HEK293 (cell line): ENCODE results near the gene PPP1R14C.

Experiments
- KLF1 ChIP-seq: fragments of 450-650 bp; formaldehyde crosslinking; IDR thresholded peaks from 2 replicates; pipeline ENCODE4 v1.5.1; 2016; ENCODE audit warnings: missing biosample characterization, missing genetic modification characterization
- ZBTB48 ChIP-seq: fragments of 450-650 bp; formaldehyde crosslinking; IDR thresholded peaks from 2 replicates; pipeline ENCODE4 v1.5.1; 2016; ENCODE audit warnings: missing biosample characterization, missing genetic modification characterization
- ZNF10 ChIP-seq: fragments of 450-650 bp; formaldehyde crosslinking; IDR thresholded peaks from 2 replicates; pipeline ENCODE4 v1.5.1; 2017; ENCODE audit warnings: missing biosample characterization, missing genetic modification characterization
- ZNF664 ChIP-seq: fragments of 450-650 bp; formaldehyde crosslinking; IDR thresholded peaks from 2 replicates; pipeline ENCODE4 v1.5.1; 2016; ENCODE audit warnings: missing biosample characterization, missing genetic modification characterization
- ZNF777 ChIP-seq: fragments of 450-650 bp; formaldehyde crosslinking; IDR thresholded peaks from 2 replicates; pipeline ENCODE4 v1.5.1; 2017; ENCODE audit warnings: missing biosample characterization, missing genetic modification characterization, borderline replicate concordance
- TF ChIP-seq, protein P1 (sequence below): fragments of 450-650 bp; formaldehyde crosslinking; IDR thresholded peaks from 2 replicates; pipeline ENCODE4 v1.5.1; 2016; ENCODE audit warnings: missing biosample characterization, missing genetic modification characterization
- TF ChIP-seq, protein P2 (sequence below): fragments of 450-650 bp; formaldehyde crosslinking; conservative IDR thresholded peaks from 2 replicates; pipeline ENCODE4 v1.5.1; 2016; ENCODE audit warnings: low read depth, missing biosample characterization, missing genetic modification characterization
- TF ChIP-seq, protein P3 (sequence below): fragments of 450-650 bp; IDR thresholded peaks from 2 replicates; pipeline ENCODE4 v1.5.1; 2018; ENCODE audit warnings: missing biosample characterization, mild to moderate bottlenecking, missing genetic modification characterization
- TF ChIP-seq, protein P4 (sequence below): fragments of 450-650 bp; formaldehyde crosslinking; IDR thresholded peaks from 2 replicates; pipeline ENCODE4 v1.5.1; 2016; ENCODE audit warnings: missing biosample characterization, missing genetic modification characterization
- TF ChIP-seq, protein P5 (sequence below): fragments of 450-650 bp; formaldehyde crosslinking; IDR thresholded peaks from 2 replicates; pipeline ENCODE4 v1.5.1; 2016; ENCODE audit warnings: missing biosample characterization, missing genetic modification characterization

DNA sequence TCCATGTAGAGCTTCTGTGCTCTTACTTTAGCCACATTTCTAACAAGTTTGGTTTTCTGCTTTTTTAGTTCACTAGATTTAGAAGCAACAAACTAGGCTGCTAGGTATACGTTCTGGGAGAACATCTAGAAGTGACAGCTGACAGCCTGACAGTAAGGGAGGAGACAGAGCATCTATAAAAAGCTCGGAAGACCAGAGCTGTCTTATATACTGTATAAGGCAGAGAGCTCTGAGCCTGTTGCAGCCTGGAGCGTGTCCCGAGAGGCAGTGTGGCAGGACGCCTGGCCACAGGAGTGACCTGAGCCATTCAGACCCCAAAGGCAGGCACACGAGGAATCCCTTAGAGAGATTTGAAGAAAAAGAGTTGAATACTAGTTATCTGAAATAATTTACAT is 24.6 kb downstream of the PPP1R14C start:
- TF ChIP-seq, protein P1, sequence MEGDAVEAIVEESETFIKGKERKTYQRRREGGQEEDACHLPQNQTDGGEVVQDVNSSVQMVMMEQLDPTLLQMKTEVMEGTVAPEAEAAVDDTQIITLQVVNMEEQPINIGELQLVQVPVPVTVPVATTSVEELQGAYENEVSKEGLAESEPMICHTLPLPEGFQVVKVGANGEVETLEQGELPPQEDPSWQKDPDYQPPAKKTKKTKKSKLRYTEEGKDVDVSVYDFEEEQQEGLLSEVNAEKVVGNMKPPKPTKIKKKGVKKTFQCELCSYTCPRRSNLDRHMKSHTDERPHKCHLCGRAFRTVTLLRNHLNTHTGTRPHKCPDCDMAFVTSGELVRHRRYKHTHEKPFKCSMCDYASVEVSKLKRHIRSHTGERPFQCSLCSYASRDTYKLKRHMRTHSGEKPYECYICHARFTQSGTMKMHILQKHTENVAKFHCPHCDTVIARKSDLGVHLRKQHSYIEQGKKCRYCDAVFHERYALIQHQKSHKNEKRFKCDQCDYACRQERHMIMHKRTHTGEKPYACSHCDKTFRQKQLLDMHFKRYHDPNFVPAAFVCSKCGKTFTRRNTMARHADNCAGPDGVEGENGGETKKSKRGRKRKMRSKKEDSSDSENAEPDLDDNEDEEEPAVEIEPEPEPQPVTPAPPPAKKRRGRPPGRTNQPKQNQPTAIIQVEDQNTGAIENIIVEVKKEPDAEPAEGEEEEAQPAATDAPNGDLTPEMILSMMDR (tag by site-specific recombination): no peak
- TF ChIP-seq, protein P2, sequence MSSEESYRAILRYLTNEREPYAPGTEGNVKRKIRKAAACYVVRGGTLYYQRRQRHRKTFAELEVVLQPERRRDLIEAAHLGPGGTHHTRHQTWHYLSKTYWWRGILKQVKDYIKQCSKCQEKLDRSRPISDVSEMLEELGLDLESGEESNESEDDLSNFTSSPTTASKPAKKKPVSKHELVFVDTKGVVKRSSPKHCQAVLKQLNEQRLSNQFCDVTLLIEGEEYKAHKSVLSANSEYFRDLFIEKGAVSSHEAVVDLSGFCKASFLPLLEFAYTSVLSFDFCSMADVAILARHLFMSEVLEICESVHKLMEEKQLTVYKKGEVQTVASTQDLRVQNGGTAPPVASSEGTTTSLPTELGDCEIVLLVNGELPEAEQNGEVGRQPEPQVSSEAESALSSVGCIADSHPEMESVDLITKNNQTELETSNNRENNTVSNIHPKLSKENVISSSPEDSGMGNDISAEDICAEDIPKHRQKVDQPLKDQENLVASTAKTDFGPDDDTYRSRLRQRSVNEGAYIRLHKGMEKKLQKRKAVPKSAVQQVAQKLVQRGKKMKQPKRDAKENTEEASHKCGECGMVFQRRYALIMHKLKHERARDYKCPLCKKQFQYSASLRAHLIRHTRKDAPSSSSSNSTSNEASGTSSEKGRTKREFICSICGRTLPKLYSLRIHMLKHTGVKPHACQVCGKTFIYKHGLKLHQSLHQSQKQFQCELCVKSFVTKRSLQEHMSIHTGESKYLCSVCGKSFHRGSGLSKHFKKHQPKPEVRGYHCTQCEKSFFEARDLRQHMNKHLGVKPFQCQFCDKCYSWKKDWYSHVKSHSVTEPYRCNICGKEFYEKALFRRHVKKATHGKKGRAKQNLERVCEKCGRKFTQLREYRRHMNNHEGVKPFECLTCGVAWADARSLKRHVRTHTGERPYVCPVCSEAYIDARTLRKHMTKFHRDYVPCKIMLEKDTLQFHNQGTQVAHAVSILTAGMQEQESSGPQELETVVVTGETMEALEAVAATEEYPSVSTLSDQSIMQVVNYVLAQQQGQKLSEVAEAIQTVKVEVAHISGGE: no peak
- TF ChIP-seq ZNF664: no peak
- TF ChIP-seq, protein P3, sequence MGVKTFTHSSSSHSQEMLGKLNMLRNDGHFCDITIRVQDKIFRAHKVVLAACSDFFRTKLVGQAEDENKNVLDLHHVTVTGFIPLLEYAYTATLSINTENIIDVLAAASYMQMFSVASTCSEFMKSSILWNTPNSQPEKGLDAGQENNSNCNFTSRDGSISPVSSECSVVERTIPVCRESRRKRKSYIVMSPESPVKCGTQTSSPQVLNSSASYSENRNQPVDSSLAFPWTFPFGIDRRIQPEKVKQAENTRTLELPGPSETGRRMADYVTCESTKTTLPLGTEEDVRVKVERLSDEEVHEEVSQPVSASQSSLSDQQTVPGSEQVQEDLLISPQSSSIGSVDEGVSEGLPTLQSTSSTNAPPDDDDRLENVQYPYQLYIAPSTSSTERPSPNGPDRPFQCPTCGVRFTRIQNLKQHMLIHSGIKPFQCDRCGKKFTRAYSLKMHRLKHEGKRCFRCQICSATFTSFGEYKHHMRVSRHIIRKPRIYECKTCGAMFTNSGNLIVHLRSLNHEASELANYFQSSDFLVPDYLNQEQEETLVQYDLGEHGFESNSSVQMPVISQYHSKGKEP (tag by site-specific recombination): no peak
- TF ChIP-seq KLF1 (tag by site-specific recombination): no peak
- TF ChIP-seq, protein P4, sequence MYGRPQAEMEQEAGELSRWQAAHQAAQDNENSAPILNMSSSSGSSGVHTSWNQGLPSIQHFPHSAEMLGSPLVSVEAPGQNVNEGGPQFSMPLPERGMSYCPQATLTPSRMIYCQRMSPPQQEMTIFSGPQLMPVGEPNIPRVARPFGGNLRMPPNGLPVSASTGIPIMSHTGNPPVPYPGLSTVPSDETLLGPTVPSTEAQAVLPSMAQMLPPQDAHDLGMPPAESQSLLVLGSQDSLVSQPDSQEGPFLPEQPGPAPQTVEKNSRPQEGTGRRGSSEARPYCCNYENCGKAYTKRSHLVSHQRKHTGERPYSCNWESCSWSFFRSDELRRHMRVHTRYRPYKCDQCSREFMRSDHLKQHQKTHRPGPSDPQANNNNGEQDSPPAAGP: no peak
- TF ChIP-seq ZNF10: no peak
- TF ChIP-seq, protein P5, sequence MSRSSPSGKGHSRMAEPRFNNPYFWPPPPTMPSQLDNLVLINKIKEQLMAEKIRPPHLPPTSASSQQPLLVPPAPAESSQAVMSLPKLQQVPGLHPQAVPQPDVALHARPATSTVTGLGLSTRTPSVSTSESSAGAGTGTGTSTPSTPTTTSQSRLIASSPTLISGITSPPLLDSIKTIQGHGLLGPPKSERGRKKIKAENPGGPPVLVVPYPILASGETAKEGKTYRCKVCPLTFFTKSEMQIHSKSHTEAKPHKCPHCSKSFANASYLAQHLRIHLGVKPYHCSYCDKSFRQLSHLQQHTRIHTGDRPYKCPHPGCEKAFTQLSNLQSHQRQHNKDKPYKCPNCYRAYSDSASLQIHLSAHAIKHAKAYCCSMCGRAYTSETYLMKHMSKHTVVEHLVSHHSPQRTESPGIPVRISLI (tag by site-specific recombination): no peak
- no peak for TF ChIP-seq ZNF777 (tag by site-specific recombination)
- no peak for TF ChIP-seq ZBTB48 (tag by site-specific recombination)
